Parathyroid adenoma (tissue), 2 donors: ENCODE measurements around the gene ZNHIT1.

ENCODE experiments used
- H2AFZ ChIP-seq: fragments of 300-600 bp; sonication (generic); one replicate; pipeline ENCODE4 v1.7.0; 2017; ENCODE audit warnings: antibody characterized with exemption, mild to moderate bottlenecking
- H3K27ac ChIP-seq: fragments of 300-600 bp; sonication (generic); one replicate; pipeline ENCODE4 v1.7.0; 2017
- H3K27me3 ChIP-seq: fragments of 300-600 bp; sonication (generic); one replicate; pipeline ENCODE4 v1.7.0; 2017; ENCODE audit warnings: low read length; ENCODE audit not compliant: control insufficient read depth, insufficient read depth
- H3K36me3 ChIP-seq: fragments of 300-600 bp; sonication (generic); one replicate; pipeline ENCODE4 v1.7.0; 2017; ENCODE audit warnings: low read length; ENCODE audit not compliant: control insufficient read depth, insufficient read depth
- H3K4me1 ChIP-seq: fragments of 300-600 bp; sonication (generic); one replicate; pipeline ENCODE4 v1.7.0; 2017; ENCODE audit warnings: control low read depth
- H3K4me2 ChIP-seq: fragments of 300-600 bp; sonication (generic); one replicate; pipeline ENCODE4 v1.7.0; 2017; ENCODE audit warnings: low read length
- H3K4me3 ChIP-seq: fragments of 300-600 bp; sonication (generic); one replicate; pipeline ENCODE4 v1.7.0; 2017; ENCODE audit warnings: low read depth, low read length
- H3K79me2 ChIP-seq: fragments of 300-600 bp; sonication (generic); one replicate; pipeline ENCODE4 v1.7.0; 2017; ENCODE audit warnings: control low read depth
- H3K9ac ChIP-seq: fragments of 300-600 bp; sonication (generic); one replicate; pipeline ENCODE4 v1.7.0; 2017; ENCODE audit warnings: mild to moderate bottlenecking
- H3K9me3 ChIP-seq: fragments of 300-600 bp; sonication (generic); one replicate; pipeline ENCODE4 v1.7.0; 2017; ENCODE audit warnings: low read length; ENCODE audit not compliant: control insufficient read depth
- CTCF ChIP-seq: fragments of 300-600 bp; sonication (generic); IDR thresholded peaks from one replicate; pipeline ENCODE4 v1.7.0; 2017; ENCODE audit warnings: antibody characterized with exemption, mild to moderate bottlenecking
- donor health status: primary hyperparathyroidism.

Gene ZNHIT1

DNA sequence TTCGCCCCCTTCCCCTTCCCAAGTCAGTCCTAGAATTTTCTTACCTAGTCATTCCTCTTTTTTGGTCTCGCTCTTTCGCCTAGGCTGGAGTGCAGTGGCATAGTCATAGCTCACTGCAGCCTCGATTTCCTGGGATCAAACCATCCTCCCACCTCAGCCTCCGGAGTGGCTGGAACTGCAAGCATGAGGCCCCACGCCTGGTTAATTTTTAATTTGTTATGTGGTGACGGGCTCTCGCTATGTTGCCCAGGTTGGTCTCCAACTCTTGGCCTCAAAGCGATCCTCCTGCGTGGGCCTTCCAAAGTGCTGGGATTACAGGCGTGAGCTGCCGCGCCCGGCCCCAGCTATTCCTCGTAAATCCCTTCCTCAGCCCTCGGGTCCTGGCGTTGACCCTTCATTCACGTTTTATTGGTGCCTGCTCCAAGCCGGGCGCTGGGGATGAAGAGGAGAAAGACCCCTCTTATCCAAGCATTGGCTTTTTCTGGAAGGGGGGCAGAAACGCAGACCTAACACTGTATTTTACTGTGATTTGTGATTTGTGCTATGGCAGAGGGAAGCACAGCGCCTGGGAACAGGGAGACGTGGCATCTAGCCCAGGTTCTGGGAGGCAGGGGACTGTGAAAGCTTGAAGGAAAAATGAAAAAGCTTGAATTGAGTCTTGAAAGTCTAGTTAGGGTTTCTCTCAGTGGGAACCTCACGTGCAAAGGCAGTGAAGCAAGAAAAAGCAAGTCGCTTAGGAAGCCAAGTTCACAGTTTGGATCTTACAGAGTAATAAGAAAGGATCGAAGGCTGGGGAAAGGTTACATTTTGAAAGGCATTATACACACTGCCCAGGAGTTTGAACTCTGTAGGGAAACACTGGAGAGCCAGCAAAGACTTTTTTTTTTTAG lies 516 bp downstream of the ZNHIT1 start:
- TF ChIP-seq CTCF, result no peak
- Histone ChIP-seq H3K9me3 (no peaks in the 10 kb centered on the region), H3K27me3 (no peaks in the 10 kb centered on the region), H3K36me3 (no peaks in the 10 kb centered on the region), H3K4me3 (peak overlapping the region; percentile 95), H3K4me1 (no peaks in the 10 kb centered on the region), H3K79me2 (peaks cover 38% of the 10 kb centered on the region), H3K4me2 (peak overlapping the region; percentile 99), H3K27ac (peak overlapping the region; percentile 94), H2AFZ (peak overlapping the region; percentile 91), H3K9ac (peak overlapping the region; percentile 6)

GRCh38 chr7:101220295-101220694 lies 2.3 kb downstream of the ZNHIT1 start:
- no peaks in the 10 kb centered on the region for H3K9me3 ChIP-seq
- no peaks in the 10 kb centered on the region for H3K4me1 ChIP-seq
- no peaks in the 10 kb centered on the region for H3K36me3 ChIP-seq
- no peak for TF ChIP-seq CTCF
- H3K79me2 ChIP-seq, result peaks cover 38% of the 10 kb centered on the region
- no peak overlapping the region for H3K4me3 ChIP-seq
- H3K9ac ChIP-seq, result no peak overlapping the region
- H3K27me3 ChIP-seq, result no peaks in the 10 kb centered on the region
- H3K27ac ChIP-seq, result no peak overlapping the region
- no peak overlapping the region for H2AFZ ChIP-seq
- no peak overlapping the region for H3K4me2 ChIP-seq

GRCh38 chr7:101222275-101222830 lies 4.4 kb downstream of the ZNHIT1 start:
- H3K4me3 ChIP-seq, result no peak overlapping the region
- H3K4me1 ChIP-seq, result peaks cover 8% of the 10 kb centered on the region
- no peaks in the 10 kb centered on the region for H3K36me3 ChIP-seq
- H3K9ac ChIP-seq, result no peak overlapping the region
- peaks cover 38% of the 10 kb centered on the region for H3K79me2 ChIP-seq
- H3K27ac ChIP-seq, result no peak overlapping the region
- no peak overlapping the region for H2AFZ ChIP-seq
- TF ChIP-seq CTCF, result no peak
- no peaks in the 10 kb centered on the region for H3K27me3 ChIP-seq
- no peaks in the 10 kb centered on the region for H3K9me3 ChIP-seq
- no peak overlapping the region for H3K4me2 ChIP-seq

GRCh38 chr7:101223528-101223927 lies 5.6 kb downstream of the ZNHIT1 start:
- Histone ChIP-seq H3K79me2 (peaks cover 33% of the 10 kb centered on the region), H3K4me2 (no peak overlapping the region), H3K4me1 (peaks cover 8% of the 10 kb centered on the region), H3K4me3 (no peak overlapping the region), H3K27me3 (no peaks in the 10 kb centered on the region), H2AFZ (no peak overlapping the region), H3K27ac (no peak overlapping the region), H3K9me3 (no peaks in the 10 kb centered on the region), H3K36me3 (no peaks in the 10 kb centered on the region), H3K9ac (no peak overlapping the region)
- TF ChIP-seq CTCF, result no peak
